ENCODE results near the gene SIPA1. TPM values are rescaled to one million over a fixed set of nuclear protein-coding genes. Genes with fewer than 3 reads are reported as not detected.

SIPA1 gene
- total and polyA plus RNA-seq, 9 of the 15 experiments (the other 6 are each of a cell fraction or from before 2014, with no cell fraction given), result 0.25 to 85.8 (median 16.8) TPM

GRCh38 chr11:65599216-65599954 lies 38.5 kb upstream of the SIPA1 start (continued):
- TF ChIP-seq GATA2 (CRISPR knock-in tag; IDR thresholded peaks at IDR 0.05) (no peak), REST (IDR thresholded peaks at IDR 0.05; ENCODE audit: borderline replicate concordance) (no peak), REST (CRISPR knock-in tag; IDR thresholded peaks at IDR 0.05; ENCODE audit: low read depth) (no peak), ZNF561 (CRISPR knock-in tag; conservative IDR thresholded peaks at IDR 0.05) (no peak), NFIC (IDR thresholded peaks at IDR 0.05) (no peak), COPS2 (conservative IDR thresholded peaks at IDR 0.05) (no peak), RBFOX2 (IDR thresholded peaks at IDR 0.05; ENCODE audit: low read depth, low read length) (peak; percentile 15; the same call in 1 of the 2 replicates)
